ENCODE measurements around the gene CARD16. TPM values are rescaled to one million over a fixed set of nuclear protein-coding genes. Genes with fewer than 3 reads are reported as not detected.

The CARD16 gene
- total RNA-seq, 1 experiment from 2014 or later: not detected

- no peak overlapping the region for H3K27ac ChIP-seq (ENCODE audit: insufficient read length, low read depth, low read length)
- no peak overlapping the region for H2BK120ac ChIP-seq (ENCODE audit: low read depth, low read length, poor library complexity, severe bottlenecking)
- no peaks in the 10 kb centered on the region for H4K20me1 ChIP-seq (ENCODE audit: control insufficient read depth, insufficient read depth, insufficient read length)
- H3K36me3 Mint-ChIP-seq (ENCODE audit: insufficient read depth in 1 of 3, low read depth in 3 of 3): peaks cover 0 to 12% (median 4%) of the 10 kb centered on the region in 3 experiments; a peak in 1 of 7 replicates
- H3K9ac ChIP-seq (ENCODE audit: extremely low read depth, insufficient read length, low read length): no peak overlapping the region
- no peak overlapping the region for H4K91ac ChIP-seq (ENCODE audit: insufficient read length, low read depth, low read length)
- H2BK5ac ChIP-seq (ENCODE audit: insufficient read length, low read length): no peak overlapping the region
- H3K27me3 Mint-ChIP-seq (ENCODE audit: low read depth): no peaks in the 10 kb centered on the region
- H2AK5ac ChIP-seq (ENCODE audit: insufficient read length, low read length): no peak overlapping the region
- no peaks in the 10 kb centered on the region for H3K4me1 Mint-ChIP-seq
- DNase-seq: no peak
- H2BK12ac ChIP-seq (ENCODE audit: insufficient read length, low read depth, low read length): no peak overlapping the region
- H3K18ac ChIP-seq (ENCODE audit: insufficient read length, low read depth, low read length): no peak overlapping the region
- no peaks in the 10 kb centered on the region for H3K27me3 ChIP-seq (ENCODE audit: insufficient read depth, low read length)
- no peak overlapping the region for H4K8ac ChIP-seq (replicated peaks; ENCODE audit: insufficient read length, low read depth, low read length)
- no peak overlapping the region for H3K4me2 ChIP-seq (ENCODE audit: insufficient read depth, insufficient read length, low read length)
- no peak for TF ChIP-seq CTCF (conservative IDR thresholded peaks at IDR 0.05)
- no peak overlapping the region for H3K23ac ChIP-seq (ENCODE audit: insufficient read length, low read depth, low read length)
- no peak overlapping the region for H3K4ac ChIP-seq (ENCODE audit: low read depth, low read length)
- H3K9me3 ChIP-seq (ENCODE audit: control insufficient read depth, low read depth, low read length): no peaks in the 10 kb centered on the region
- no peaks in the 10 kb centered on the region for H3K79me2 ChIP-seq (ENCODE audit: insufficient read depth, low read length)
- no peak overlapping the region for H3K4me3 Mint-ChIP-seq
- H2AFZ ChIP-seq (ENCODE audit: low read length): no peak overlapping the region
- H3K56ac ChIP-seq (ENCODE audit: insufficient read length, low read depth, low read length): no peak overlapping the region
- no peak overlapping the region for H3T11ph ChIP-seq (ENCODE audit: low read length)
- no CpG with 5 or more reads among the region's 1 CpG for WGBS (ENCODE audit: extremely low coverage, insufficient read length, low lambda C conversion rate)
- no peaks in the 10 kb centered on the region for H3K23me2 ChIP-seq (ENCODE audit: insufficient read length, low read depth, low read length, poor library complexity, severe bottlenecking)
- no peaks in the 10 kb centered on the region for H3K4me1 ChIP-seq (ENCODE audit: insufficient read depth, low read length)
- H2BK20ac ChIP-seq (ENCODE audit: low read depth, low read length, poor library complexity, severe bottlenecking): no peak overlapping the region
- no peak overlapping the region for H2BK15ac ChIP-seq (ENCODE audit: low read depth, low read length)
- no peak overlapping the region for H3K27ac Mint-ChIP-seq
- no peak overlapping the region for H3K14ac ChIP-seq (ENCODE audit: insufficient read depth, low read length)
- H3K9me3 Mint-ChIP-seq: peaks cover 8 to 10% of the 10 kb centered on the region in 2 experiments; a peak in 4 of 5 replicates
- H4K5ac ChIP-seq (ENCODE audit: insufficient read length, low read depth, low read length): no peak overlapping the region
- no peaks in the 10 kb centered on the region for H3K79me1 ChIP-seq (ENCODE audit: insufficient read depth, low read depth, low read length, poor library complexity, severe bottlenecking)
Observed at GRCh38 chr11:104992781-104993180, 52.4 kb downstream of the CARD16 start.

Measured in H9 (cell line).